NOMO-1 (cell line): ENCODE measurements around the gene VANGL1.
"Not testable (repeated sequence)": the region's sequence is repeated elsewhere in the genome, so short reads cannot be mapped to it uniquely, and the experiment has no call there.

ENCODE experiments used
- DNase-seq, 2 experiments: peaks; one replicate each; lab custom pipeline; 2025; ENCODE audit not compliant: unreplicated experiment in 2 of 2; lab: John Stamatoyannopoulos, UW

The VANGL1 gene

DNA sequence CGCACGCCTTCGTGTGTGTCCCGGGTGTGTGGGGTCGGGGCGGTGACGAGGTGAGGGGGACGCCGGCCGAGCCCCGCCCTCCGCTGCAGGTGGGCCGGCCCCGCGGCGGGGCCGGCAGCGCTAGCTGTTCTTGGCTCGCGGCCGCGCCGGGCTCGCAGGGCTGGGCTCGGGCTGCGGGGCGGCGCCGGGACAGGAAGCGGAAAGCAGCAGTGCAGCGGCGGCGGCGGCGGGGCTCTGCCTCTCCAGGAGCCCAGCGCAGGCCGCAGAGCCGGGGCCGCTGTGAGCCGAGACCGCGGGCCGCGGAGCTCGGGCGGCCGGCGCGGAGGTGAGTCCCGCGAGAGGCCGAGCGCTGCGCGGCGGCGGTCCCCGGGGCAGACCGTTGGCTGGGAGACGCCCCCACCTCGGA is at the start of gene VANGL1:
Gene VANGL1 (plus strand): TSS at position 209 of the 406 bp plus-strand sequence. CDS start 9,444 bp downstream, outside the sequence.
- peak; percentile 52 to 59 for DNase-seq

DNA sequence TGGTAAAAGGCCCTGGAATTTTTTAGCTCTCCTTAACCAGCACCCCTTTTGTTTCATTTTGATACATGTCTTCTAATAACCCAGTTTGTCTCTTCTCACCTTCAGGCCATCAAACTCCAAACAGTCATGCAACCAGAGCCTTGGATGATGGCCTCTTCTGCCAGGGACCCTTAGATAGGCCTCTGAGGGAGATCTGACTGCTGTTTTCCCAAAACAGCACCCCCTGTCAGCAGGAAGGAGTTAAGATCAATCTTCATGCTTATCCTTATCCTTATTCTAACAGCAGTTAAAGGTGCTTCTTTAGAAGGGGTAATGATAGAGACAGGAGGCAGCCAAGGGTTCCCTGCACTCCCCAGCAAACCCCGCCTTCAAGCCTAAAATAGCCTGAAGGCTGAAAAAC is 49.5 kb upstream of the VANGL1 start:
- DNase-seq, result no peak

DNA sequence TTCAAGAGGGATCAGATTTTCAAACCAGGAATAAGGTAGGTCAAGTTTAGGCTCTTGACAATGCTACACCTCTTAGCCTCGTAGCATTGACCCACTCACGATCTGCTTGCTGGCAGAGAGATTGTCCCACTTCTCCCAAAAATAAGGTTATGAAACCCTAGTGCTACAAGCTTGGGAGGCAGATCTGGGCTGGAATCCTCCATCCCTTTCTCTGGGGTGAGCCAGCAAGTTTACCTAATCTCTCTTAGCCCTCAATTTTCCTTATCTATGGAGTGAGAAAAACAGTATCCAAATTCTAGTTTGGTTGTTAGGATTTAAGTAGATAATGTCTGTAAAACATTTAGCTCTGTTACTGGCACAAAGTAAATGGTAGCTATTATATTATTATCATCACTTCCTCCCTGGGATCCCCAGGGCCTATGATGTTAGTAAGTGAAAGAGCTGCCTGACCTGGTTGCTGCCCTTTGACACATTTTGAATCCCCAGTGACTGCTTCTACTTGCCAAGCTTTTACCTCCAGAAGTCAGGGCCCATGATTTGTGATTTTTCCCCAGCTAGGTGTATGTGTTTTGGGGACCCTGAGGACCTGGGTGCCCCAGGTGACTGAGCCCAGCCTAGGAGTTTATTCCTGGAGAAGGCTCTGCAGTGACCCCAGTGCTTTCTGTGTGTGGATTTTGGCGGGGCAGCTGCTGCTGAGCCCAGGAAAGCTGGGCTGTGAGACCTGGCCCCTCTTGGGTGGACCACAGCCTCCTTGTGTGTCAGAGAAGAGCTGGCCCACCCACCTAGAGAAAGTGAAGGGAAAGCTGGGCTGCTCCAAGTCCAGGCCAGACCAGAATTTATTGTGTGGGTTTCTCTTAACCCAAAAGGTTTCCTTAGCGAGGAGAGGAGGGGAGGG is 48.2 kb upstream of the VANGL1 start:
- DNase-seq, result no peak

DNA sequence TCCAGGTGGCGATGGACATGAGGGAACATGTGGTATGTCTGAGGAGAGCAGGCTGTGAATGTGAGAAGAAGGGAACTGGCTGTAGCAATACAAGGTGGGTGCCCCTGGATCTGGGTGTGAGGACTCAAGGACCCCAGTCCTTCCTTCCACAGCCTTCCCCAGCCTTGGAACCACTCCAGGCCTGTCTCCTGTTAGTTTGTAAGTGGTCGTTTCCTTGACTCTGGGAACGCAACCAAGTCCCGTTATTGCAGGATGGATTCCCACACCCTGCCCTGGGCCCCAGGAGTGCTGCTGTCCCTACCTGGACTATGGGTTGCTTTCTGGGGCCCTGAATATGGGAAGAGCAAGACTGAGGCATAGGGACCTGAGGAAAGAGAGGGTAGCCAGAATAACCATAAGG is 47.2 kb upstream of the VANGL1 start:
- DNase-seq, result no peak

DNA sequence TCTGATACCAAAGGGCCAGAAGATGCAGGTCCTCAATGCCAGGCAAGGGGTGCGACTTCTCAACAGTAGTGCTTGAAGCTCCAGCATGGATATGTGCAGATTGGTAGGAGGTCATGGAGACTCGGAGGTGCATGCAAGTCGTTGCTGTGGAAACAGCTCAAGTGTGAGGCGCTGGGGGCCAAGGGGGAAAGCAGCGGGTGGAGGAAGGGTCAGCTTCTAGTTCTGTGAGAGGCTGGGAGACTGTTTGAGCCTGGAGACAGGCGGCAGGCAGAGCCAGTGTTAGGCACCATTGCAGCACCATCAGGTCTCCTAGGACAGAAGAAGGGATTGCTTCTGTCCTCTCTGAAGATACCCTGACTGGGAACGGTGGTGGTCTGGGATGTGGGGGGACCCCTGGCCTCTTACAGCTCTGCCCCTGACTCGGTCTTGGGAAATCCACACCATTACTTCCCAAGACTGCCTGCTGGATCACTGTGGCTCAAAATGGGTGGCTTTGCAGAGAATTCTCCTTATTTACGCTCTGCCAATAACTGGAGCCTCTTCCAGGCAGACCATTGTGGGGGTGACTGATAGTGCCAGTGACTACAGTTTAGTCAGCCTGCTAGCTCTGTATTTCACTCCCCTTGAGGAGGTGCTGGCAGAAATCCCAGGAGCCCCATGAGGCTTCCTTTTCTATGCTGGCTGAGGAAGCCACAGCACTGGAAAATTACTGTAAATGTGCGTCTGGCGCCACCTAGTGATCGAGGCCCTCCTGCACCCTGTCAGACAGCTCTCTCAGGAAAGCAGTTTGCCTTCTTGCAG is 46.3 kb upstream of the VANGL1 start:
- DNase-seq, result peak; percentile 37 to 55

DNA sequence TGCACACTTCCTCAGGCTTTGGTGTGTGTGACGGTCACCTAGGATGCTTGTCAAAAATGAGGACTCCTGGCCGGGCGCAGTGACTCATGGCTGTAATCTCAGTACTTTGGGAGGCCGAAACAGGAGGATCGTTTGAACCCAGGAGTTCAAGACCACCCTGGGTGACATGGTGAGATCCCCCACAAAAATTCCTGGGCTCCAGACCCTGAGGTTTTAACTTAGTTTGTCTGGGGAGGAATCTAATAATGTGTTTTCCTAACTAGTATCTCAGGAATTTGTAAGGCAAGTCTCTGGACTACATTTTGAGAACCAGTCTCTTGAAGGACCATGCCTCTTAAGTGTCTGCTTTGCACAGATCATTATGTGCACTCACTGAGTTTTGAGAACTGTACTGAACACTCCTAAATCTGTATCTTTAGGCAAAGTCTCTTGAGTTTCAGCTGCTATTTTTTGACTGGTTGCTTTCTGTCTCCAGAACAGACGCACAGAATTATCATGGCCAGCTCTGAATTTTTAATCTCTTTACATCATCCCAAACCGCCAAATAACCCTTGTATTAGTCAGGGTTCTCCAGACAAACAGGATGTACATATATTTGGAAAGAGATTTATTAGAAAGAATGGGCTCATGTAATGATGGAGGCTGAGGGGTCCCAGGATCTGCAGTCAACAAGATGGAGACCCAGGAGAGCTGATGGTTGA is 45.5 kb upstream of the VANGL1 start:
- DNase-seq, result no peak

DNA sequence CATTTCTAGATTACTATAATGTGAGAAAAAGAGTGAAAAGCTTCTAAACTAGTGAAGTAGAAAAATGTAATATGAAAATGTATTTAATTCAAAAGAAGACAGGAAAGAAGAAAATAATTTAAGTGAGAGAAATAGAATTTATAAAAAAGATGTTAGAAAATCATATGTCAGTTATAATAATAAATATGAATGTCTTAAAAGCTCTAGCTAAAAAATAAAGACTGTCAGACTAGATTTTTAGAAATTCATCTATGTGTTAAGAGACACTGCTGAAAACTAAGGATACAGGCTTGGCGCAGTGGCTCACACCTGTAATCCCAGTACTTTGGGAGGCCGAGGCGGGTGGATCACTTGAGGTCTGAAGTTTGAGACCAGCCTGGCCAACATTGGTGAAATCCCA is 37.3 kb upstream of the VANGL1 start:
- no peak for DNase-seq

DNA sequence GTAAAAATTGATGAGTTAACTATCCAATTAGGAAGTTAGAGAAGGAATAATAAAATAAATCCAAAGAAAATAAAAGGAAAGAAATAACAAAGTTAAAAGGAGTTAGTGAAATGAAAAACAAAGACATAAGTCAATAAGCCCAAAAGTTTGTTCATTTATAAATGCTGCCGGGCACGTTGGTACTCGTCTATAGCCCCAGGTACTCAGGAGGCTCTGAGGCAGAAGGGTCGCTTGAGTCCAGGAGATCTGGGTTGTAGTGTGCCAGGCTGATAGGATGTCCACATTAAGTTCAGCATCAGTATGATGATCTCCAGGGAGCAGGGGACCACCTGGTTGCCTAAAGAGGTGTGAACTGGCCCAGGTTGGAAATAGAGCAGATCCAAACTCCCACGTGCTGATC is 35.5 kb upstream of the VANGL1 start:
- no peak for DNase-seq

DNA sequence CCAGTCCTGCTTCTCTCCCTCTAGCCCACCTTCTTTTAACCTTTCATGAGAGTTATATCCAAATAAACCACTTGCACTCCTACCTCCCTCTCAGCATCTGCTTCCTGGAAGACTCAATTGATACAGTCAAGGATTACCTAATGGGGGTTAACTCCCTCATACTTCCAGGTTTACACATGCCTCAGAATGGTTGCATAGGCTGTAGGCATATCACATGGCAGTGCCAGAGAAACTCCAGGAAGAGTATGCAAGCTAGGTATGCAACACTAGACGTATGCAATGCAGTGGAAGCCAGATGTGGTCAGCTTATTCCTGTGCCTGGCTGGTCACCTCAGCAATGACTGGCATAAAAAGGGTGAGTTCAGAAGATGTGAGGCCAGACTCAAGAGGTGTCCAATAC is 32.7 kb upstream of the VANGL1 start:
- DNase-seq, result no peak

DNA sequence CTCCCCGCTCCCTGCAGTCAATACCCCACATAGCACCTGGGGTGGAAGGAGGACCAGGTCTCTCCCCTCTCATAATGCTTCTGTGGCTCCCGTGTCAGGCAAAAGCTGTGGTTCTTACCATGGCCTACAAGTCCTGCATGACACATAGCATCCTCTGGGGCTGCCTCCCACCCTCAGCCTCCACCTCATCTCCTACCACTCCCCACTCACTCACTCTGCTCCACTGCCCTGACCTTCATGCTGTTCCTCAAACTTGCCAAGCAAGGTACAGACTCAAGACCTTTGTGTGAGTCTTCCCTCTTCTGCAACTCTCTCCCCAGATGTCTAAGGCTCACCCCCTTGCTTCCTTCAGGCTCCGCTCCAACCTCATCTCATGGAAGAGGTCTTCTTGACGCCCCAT is 28.0 kb upstream of the VANGL1 start:
- no peak for DNase-seq

DNA sequence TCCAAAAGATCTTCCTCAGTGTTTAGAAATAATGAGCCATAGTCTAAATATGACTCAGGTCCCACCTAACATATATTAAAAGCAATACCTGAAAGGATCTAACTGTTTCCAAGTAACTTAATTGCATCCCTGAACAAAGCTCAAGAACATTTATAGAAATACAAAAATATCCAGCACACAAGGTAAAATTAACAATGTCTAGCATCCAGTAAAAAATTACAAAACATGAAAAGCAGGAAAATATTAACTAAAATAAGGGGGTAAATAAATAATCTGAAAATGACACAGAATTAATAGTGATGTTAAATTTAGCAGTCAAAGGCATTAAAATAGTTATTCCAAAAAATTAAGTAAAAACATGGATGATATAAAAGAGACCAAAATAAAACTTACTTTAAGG is 21.3 kb upstream of the VANGL1 start:
- DNase-seq, result no peak

DNA sequence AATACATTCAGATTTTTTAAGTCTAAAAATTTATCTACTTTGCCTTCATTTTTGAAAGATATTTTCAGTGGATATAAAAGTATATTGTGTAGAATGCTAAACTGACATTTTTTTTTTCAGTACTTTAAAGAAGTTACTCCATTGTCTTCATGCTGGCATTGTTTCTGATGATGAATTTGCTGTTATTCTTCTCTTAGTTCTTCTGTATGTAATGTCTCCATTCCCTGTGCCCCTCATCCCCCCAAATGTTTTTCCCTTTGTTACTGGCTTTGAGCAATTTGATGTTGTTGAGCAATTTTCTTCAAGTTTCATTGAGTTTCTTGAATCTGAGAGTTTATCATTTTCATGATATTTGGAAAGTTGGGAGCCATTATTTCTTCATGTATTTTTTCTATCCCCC is 20.8 kb upstream of the VANGL1 start:
- no peak for DNase-seq

DNA sequence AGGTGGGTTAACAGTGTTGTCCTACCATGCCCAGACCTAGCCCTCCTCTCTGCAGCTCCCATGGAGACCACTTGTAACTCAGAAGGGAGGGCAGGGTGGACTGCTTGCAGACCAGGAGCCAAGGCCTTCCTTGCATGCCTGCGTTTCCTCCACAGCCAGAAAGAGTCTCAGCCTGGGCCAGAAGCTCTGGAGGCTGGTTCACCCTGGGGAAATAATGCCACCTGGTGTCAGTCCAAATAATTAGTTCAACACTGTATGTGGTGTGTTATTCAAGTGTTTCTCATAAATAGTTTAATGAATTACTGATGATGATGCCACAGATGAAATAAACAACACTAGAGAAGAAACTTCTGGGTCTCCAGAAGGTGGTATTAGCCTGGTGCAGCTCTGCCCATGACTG is 16.9 kb upstream of the VANGL1 start:
- DNase-seq, result no peak

DNA sequence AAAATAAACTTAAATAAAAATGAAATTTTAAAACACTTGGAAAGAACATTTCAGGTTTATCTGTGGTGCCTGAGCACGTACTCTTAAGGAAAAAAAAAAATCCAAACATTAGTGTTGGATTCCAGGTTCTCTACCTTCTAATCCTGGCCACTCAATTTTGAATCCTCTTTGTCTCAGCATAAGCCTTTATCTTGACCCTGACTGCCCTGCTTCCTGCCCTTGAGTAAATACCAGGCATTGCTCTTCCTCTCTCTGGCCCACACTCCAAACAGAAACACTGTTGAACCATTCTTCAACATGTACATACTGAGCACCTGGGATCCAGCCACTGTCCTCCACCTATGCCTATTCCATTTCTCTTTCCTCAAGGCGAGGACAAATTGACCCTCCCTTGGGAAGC is 11.4 kb upstream of the VANGL1 start:
- DNase-seq, result no peak

DNA sequence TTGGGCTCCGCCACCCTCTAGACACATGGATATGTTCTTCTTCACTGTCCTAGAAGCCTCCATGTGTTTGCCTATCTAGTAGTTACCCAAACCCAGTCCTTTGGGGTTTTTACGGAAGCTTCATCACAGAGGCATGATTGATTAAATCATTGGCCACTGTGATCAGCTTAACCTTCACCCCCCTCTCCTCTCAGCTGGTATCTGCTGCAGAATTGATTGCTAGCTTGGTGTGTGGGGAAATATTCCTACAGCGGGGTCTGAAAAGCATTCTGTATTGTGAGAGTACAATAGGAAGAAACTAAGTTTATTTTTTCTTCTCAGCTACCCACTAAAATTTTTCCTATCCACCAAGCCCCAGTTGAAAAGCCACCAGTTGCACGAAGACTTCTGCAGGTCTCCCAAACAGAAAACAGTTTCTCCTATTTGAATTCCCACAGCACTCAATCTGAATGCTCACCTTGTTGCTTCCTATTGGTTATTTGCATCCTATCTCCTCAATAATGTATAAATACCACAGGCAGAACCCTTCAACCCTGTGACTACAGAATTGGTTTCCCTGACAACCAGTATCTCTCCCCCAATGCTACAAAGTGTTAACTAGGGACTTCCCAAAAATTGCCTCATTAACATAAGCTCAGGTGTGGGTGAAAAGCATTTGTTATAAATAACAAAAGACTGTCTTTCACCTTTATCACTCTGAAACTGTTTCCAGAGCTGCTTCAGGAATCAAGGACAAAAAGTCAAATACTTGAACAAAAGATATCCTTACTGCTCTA is 9.3 kb upstream of the VANGL1 start:
- no peak for DNase-seq

DNA sequence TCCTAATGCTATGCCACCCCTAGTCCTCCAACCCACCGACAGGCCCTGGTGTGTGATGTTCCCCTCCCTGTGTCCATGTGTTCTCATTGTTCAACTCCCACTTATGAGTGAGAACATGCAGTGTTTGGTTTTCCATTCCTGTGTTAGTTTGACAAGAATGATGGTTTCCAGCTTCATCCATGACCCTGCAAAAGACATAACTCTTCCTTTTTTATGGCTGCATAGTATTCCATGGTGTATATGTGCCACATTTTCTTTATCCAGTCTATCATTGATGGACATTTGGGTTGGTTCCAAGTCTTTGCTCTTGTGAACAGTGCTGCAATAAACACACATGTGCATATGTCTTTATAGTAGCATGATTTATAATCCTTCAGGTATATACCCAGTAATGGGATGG is 8.2 kb upstream of the VANGL1 start:
- not testable (repeated sequence) for DNase-seq

DNA sequence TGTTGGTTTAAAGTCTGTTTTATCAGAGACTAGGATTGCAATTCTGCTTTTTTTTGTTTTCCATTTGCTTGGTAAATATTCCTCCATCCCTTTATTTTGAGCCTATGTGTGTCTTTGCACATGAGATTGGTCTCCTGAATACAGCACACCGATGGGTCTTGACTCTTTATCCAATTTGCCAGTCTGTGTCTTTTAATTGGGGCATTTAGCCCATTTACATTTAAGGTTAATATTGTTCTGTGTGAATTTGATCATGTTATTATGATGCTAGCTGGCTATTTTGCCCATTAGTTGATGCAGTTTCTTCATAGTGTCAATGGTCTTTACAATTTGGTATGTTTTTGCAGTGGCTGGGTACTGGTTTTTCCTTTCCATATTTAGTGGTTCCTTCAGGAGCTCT is 4.5 kb upstream of the VANGL1 start:
- DNase-seq, result not testable (repeated sequence)

DNA sequence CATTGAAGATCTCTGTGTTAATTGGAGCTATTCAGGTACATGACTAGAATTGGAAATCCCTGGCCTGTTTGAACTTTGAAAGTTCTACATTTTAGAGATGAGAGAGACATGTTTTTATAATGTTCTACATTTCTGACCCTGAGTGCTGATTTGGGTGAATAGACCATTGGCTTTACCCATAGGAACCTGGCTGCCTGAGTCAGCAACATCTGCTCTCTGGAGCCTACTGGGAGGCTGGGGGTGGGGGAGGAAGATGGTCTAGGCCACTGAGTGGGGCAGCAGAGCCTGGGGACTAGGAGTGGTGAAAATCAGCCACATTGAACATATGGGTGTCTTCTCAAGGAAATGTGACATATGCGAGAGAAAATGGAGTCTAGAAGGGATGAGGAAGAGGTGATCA is 1.4 kb upstream of the VANGL1 start:
- DNase-seq, result no peak

DNA sequence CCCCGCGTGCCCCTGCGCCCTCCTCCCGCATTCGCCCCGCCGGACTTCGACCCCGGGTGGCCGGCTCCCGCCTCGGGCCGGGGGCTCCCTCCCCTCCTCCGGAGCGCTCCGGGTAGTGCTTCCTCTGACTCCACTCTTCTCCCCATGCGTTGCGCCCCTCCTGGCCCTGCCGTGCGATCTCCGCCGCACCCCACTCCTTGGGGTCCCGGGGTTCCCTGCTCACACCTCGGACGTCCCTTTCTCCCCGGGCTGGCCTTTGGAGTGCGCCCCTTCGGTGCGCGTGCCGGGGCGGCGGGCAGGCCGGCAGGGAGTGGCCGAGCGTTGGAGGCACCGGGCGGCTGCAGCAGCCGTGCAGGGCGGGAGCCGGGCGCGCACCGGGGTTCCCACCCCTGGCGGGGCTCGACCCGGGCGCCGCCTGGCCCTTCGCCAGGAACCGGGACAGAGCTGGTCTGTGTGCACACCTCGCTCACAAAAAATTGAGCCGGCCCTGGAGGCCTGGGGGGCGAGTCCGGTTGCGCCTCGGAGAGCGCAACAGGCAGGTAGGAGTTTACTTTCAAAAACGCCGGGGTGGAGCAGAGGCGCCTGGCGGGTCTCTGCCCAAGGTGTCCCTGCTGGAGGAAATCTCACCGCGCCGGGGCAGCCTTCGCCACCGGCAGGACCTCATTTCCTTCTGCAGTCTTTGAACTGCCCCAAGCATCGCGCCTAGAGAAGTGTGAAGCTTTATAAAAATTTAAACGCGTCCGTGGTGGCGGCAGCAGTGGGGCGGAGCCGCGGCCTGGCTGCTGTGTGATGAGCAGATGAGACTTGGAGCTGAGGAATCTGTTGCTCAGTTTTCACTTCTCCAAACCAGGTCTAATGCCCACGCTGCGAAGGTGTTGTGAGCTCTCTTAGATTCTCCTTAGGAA is 650 bp downstream of the VANGL1 start:
- peak; percentile 56 to 71 for DNase-seq

DNA sequence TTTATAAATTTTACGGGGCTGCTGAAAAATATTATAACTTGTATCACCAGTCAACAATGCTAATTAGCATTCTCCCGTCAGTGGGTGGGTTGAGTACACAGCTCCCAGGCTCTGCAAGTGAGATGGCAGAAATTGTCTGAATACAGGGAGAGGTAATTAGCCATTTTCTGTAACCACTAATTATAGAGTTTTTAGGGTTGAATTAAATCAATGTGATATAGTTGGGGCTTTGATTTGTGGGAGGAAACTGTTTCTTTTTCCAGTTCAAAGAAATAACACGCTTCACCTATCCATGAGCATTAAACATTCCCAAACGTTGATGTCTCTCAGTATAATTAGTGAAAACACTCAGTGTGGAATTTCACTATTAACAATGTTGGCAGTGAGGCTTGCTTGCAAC is 1.5 kb downstream of the VANGL1 start:
- no peak for DNase-seq
